ENCODE results near the gene MLLT11. TPM values are rescaled to one million over a fixed set of nuclear protein-coding genes. Genes with fewer than 3 reads are reported as not detected.

The MLLT11 gene
- total RNA-seq, 1 experiment from 2014 or later: 11.0 TPM

GRCh38 chr1:151108331-151108730, 48.1 kb downstream of the MLLT11 start:
- in situ Hi-C loops (cut with HindIII; ENCODE audit: low sequenced_read_pairs): no loop called here

GRCh38 chr1:151113877-151114276, 53.7 kb downstream of the MLLT11 start:
- in situ Hi-C loops (cut with HindIII; ENCODE audit: low sequenced_read_pairs): no loop called here
- DNase-seq (ENCODE audit: low spot score): no peak

More at GRCh38 chr1:151108331-151108730, 48.1 kb downstream of the MLLT11 start:
- DNase-seq (ENCODE audit: low spot score): no peak

Other genes starting within 250 kb of the MLLT11 start
- gene ARNT, start 183.8 kb upstream of the MLLT11 start, total RNA-seq (2014; rRNA removed; shearing (Covaris generic)): 16.7 and 24.9 TPM in 2 replicates
- gene CTXND2, start 173.3 kb upstream of the MLLT11 start, total RNA-seq (2014; rRNA removed; shearing (Covaris generic)): not detected in 2 replicates
- gene SETDB1, start 134.0 kb upstream of the MLLT11 start, total RNA-seq (2014; rRNA removed; shearing (Covaris generic)): 28.2 and 33.5 TPM in 2 replicates
- gene CERS2, start 85.6 kb upstream of the MLLT11 start, total RNA-seq (2014; rRNA removed; shearing (Covaris generic)): 38.3 and 68.8 TPM in 2 replicates
- gene ANXA9, start 78.1 kb upstream of the MLLT11 start, total RNA-seq (2014; rRNA removed; shearing (Covaris generic)): 2.7 and 3.6 TPM in 2 replicates
- 8.1 and 12.7 TPM in 2 replicates for gene MINDY1, start 53.5 kb upstream of the MLLT11 start, total RNA-seq (2014; rRNA removed; shearing (Covaris generic))
- 9.4 and 12.0 TPM in 2 replicates for gene PRUNE1, start 51.9 kb upstream of the MLLT11 start, total RNA-seq (2014; rRNA removed; shearing (Covaris generic))
- gene BNIPL, start 23.8 kb upstream of the MLLT11 start, total RNA-seq (2014; rRNA removed; shearing (Covaris generic)): not detected in 2 replicates
- 0.07 TPM in 1 of 2 replicates, not detected in the other for gene C1orf56, start 12.6 kb upstream of the MLLT11 start, total RNA-seq (2014; rRNA removed; shearing (Covaris generic))
- 54.4 and 84.6 TPM in 2 replicates for gene CDC42SE1, start 775 bp upstream of the MLLT11 start, total RNA-seq (2014; rRNA removed; shearing (Covaris generic))
- gene GABPB2, start 10.4 kb downstream of the MLLT11 start, total RNA-seq (2014; rRNA removed; shearing (Covaris generic)): 4.6 and 7.8 TPM in 2 replicates
- gene SEMA6C, start 86.2 kb downstream of the MLLT11 start, total RNA-seq (2014; rRNA removed; shearing (Covaris generic)): 2.0 TPM in 2 replicates
- gene TNFAIP8L2, start 96.3 kb downstream of the MLLT11 start, total RNA-seq (2014; rRNA removed; shearing (Covaris generic)): not detected in 2 replicates
- 6.2 and 8.9 TPM in 2 replicates for gene LYSMD1, start 105.5 kb downstream of the MLLT11 start, total RNA-seq (2014; rRNA removed; shearing (Covaris generic))
- 44.3 and 57.7 TPM in 2 replicates for gene SCNM1, start 105.7 kb downstream of the MLLT11 start, total RNA-seq (2014; rRNA removed; shearing (Covaris generic))
- not detected in 2 replicates for gene TMOD4, start 115.6 kb downstream of the MLLT11 start, total RNA-seq (2014; rRNA removed; shearing (Covaris generic))
- gene VPS72, start 129.8 kb downstream of the MLLT11 start, total RNA-seq (2014; rRNA removed; shearing (Covaris generic)): 71.9 and 80.9 TPM in 2 replicates
- 39.1 and 60.1 TPM in 2 replicates for gene PIP5K1A, start 138.2 kb downstream of the MLLT11 start, total RNA-seq (2014; rRNA removed; shearing (Covaris generic))
- 242 and 285 TPM in 2 replicates for gene PSMD4, start 194.3 kb downstream of the MLLT11 start, total RNA-seq (2014; rRNA removed; shearing (Covaris generic))
- 14.6 and 20.3 TPM in 2 replicates for gene ZNF687, start 221.9 kb downstream of the MLLT11 start, total RNA-seq (2014; rRNA removed; shearing (Covaris generic))

Data from G401 (cell line).